Measurements from ENCODE around the gene HDAC4.

- TF ChIP-seq CTCF (conservative IDR thresholded peaks at IDR 0.05) (no peak), EZH2 (IDR thresholded peaks at IDR 0.05; ENCODE audit: low read depth) (no peak)
Observed at GRCh38 chr2:239017491-239018098, 383.2 kb downstream of the HDAC4 start.
